ENCODE data around the gene FASTK.

DNA sequence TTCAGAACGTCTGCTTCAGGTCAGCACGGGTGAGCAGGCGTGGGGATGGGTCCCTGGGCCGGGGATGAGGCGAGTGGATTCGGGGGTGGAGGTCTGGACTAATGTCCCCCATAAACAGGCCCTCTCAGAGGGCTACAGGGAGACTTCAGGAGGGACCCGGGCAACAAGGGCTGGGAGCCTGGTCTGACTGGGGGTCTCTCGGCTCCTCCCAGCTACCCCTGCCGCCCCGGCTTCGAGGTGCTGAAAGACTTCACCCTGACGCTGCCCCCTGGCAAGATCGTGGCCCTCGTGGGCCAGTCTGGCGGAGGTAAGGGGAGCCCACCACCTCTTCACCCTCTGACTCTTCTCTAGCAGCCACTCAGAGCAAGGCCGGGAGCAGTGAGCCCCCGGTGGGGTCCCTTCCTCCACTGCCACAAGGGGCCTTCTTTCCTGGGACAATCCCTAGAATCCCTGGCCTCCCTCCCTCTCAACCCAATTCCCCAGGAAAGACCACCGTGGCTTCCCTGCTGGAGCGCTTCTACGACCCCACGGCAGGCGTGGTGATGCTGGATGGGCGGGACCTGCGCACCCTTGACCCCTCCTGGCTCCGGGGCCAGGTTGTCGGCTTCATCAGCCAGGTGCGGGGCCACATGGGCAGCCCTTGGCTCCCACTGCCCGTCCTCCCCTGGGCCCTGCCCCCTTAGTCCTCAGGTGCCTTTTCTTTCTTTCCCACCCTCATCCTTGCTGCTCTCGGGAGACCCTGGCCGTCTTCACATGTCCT is 39.8 kb downstream of the FASTK start:
- TF ChIP-seq ARNTL (CRISPR knock-in tag; IDR thresholded peaks at IDR 0.05; ENCODE audit: borderline replicate concordance, low read depth) (no peak), ZNF565 (CRISPR knock-in tag; conservative IDR thresholded peaks at IDR 0.05; ENCODE audit: low read depth) (no peak), ZFP30 (CRISPR knock-in tag; IDR thresholded peaks at IDR 0.05) (no peak)

Measured in SK-N-SH treated with all-trans-retinoic acid at 6 μM for 48 hours (cell line).